Naive thymus-derived CD4-positive, alpha-beta T cell (primary cell): Measurements from ENCODE around the gene CNTN4. TPM values are rescaled to one million over a fixed set of nuclear protein-coding genes. Genes with fewer than 3 reads are reported as not detected.

Source experiments
- ATAC-seq: fragments of 150-1000 bp; cut with Tn5 transposase; 2 replicates; pipeline ENCODE4 v1.10.0; 2021; ENCODE audit warnings: mild to moderate bottlenecking, moderate library complexity
- CTCF ChIA-PET: fragments of 350-600 bp; sonication (Branson Sonifier 250); formaldehyde crosslinking; loops from one replicate; lab custom pipeline; 2021; ENCODE audit warnings: antibody characterized with exemption; lab: Charles Lee
- POLR2A ChIA-PET: fragments of 350-600 bp; sonication (Branson Sonifier 250); formaldehyde crosslinking; loops from one replicate; lab custom pipeline; 2021; ENCODE audit warnings: antibody characterized with exemption, inconsistent platforms; lab: Charles Lee
- DNase-seq, 9 donors: peaks; one replicate each; pipeline versions ENCODE4 v3.0.0 to v3.0.0-alpha.2; 2020 to 2022; ENCODE audit warnings: mixed read lengths in 1 of 9
- H3K27ac ChIP-seq: one replicate; pipeline ENCODE4 v1.7.0; 2013; ENCODE audit warnings: mild to moderate bottlenecking, low read depth, low read length, moderate library complexity
- H3K27me3 ChIP-seq, 2 donors: one replicate each; pipeline ENCODE4 v1.7.0; 2013; ENCODE audit warnings: low read length in 2 of 2, mild to moderate bottlenecking in 2 of 2, moderate library complexity in 2 of 2; ENCODE audit not compliant: control insufficient read depth in 2 of 2, insufficient read depth in 2 of 2
- H3K36me3 ChIP-seq, 3 experiments: 1 replicate in 2 of 3; 2 replicates in 1 of 3; pipeline ENCODE4 v1.7.0; 2013; ENCODE audit warnings: low read length in 3 of 3, mild to moderate bottlenecking in 3 of 3, moderate library complexity in 1 of 3; ENCODE audit not compliant: insufficient read depth in 3 of 3, control insufficient read depth in 2 of 3
- H3K4me1 ChIP-seq, 2 donors: one replicate each; pipeline ENCODE4 v1.7.0; 2013; ENCODE audit warnings: low read length in 2 of 2, mild to moderate bottlenecking in 2 of 2, moderate library complexity in 1 of 2; ENCODE audit not compliant: control insufficient read depth in 2 of 2, insufficient read depth in 2 of 2
- H3K4me3 ChIP-seq: 2 replicates; pipeline ENCODE4 v1.7.0; 2013; ENCODE audit warnings: mild to moderate bottlenecking, low read length
- H3K9me3 ChIP-seq, 3 experiments: 1 replicate in 2 of 3; 2 replicates in 1 of 3; pipeline ENCODE4 v1.7.0; 2013; ENCODE audit warnings: low read length in 3 of 3; ENCODE audit not compliant: control insufficient read depth in 2 of 3
- H3K27ac Mint-ChIP-seq, 9 donors: one replicate each; pipeline ENCODE4 v1.8.0; 2020 to 2022; ENCODE audit warnings: mixed read lengths in 9 of 9, mild to moderate bottlenecking in 8 of 9, moderate library complexity in 5 of 9, inconsistent platforms in 2 of 9
- H3K27me3 Mint-ChIP-seq, 5 donors: one replicate each; pipeline ENCODE4 v1.8.0; 2021 to 2022; ENCODE audit warnings: mixed read lengths in 5 of 5, mild to moderate bottlenecking in 1 of 5
- H3K36me3 Mint-ChIP-seq, 5 donors: one replicate each; pipeline ENCODE4 v1.8.0; 2020 to 2022; ENCODE audit warnings: mixed read lengths in 5 of 5, mild to moderate bottlenecking in 3 of 5, inconsistent platforms in 1 of 5
- H3K4me1 Mint-ChIP-seq, 7 donors: one replicate each; pipeline ENCODE4 v1.8.0; 2020 to 2022; ENCODE audit warnings: mixed read lengths in 7 of 7, mild to moderate bottlenecking in 3 of 7, inconsistent platforms in 1 of 7
- H3K4me3 Mint-ChIP-seq, 10 donors: one replicate each; pipeline ENCODE4 v1.8.0; 2020 to 2022; ENCODE audit warnings: mild to moderate bottlenecking in 10 of 10, mixed read lengths in 10 of 10, moderate library complexity in 6 of 10, inconsistent platforms in 2 of 10
- H3K9me3 Mint-ChIP-seq, 11 donors: one replicate each; pipeline ENCODE4 v1.8.0; 2020 to 2022; ENCODE audit warnings: mixed read lengths in 11 of 11, mild to moderate bottlenecking in 4 of 11, inconsistent platforms in 1 of 11, moderate library complexity in 1 of 11
- intact Hi-C, 2 donors: fragments of 100-400 bp; cut with micrococcal nuclease; formaldehyde crosslinking; loops; one replicate each; pipeline ENCODE4 v1.15.1; 2023
- polyA plus RNA-seq, 2 donors: library from polyadenylated mRNA; unstranded; fragments of 300-500 nt; fragmentation: Illumina TruSeq; gene quantifications; one replicate each; pipeline ENCODE4 v1.2.3, GENCODE V29; 2021
- total RNA-seq, 6 experiments: library from RNA in 5 of 6; stranded (reverse) in 5 of 6; gene quantifications; 1 replicate in 5 of 6; 2 replicates in 1 of 6; pipeline ENCODE4 v1.2.3 and lab custom pipeline; 2021 to 2026

Gene CNTN4
- total and polyA plus RNA-seq, 7 experiments from 2014 or later: not detected

DNA sequence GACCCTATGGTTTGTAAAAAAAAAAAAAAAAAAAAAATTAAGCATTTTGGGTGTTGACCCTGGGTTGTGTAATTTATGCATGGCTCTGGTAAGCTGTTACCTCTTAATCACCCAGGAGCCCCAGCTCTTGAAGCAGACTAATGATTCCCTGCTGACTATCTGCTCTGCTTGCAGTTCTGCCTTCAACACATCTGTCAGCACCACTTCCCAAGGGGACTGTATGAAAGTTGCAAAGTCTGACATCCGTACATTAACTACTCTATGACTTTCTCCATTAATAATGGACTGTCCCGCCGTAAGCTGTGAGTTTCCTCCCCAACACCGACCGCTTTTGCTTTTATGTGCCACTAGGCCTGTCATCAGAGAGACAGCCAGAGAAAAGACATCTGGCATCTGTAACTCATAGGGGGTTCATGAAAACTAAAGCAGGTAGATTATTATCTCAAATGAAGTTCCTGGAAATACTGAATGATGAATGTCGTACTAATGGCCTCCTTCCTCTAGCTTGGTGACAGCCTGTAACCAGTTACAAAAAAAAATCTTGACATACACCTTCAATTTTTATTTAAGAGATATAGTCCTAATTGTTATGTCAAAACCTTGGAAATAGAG lies 740.0 kb downstream of the CNTN4 start:
- no peak for DNase-seq

DNA sequence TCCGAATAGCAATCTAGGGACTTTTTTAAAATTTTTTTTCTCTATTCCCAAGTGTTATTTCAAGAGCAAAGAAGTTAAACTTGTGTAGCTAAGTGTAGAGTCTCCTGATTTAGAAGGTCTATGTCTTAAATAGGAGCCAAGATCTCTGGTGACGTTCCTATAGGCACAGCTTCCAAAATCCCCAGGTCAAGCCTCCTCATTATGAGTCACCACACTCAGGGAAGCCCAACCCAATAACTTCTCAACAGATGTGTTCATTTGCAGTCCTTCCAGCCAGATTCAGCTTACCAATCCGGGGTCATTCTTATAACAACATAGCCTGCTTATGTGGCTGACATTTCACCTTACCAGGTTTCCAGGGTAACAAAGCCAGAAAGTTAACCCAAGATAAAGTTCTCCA lies 741.2 kb downstream of the CNTN4 start:
- Mint-ChIP-seq H3K4me3 (no peak overlapping the region), H3K4me1 (no peaks in the 10 kb centered on the region), H3K27me3 (peaks cover 0 to 14% (median 8%) of the 10 kb centered on the region in 5 donors), H3K36me3 (no peaks in the 10 kb centered on the region), H3K9me3 (no peaks in the 10 kb centered on the region), H3K27ac (no peak overlapping the region)
- Histone ChIP-seq H3K27ac (no peak overlapping the region), H3K36me3 (no peaks in the 10 kb centered on the region), H3K4me1 (no peaks in the 10 kb centered on the region), H3K27me3 (no peaks in the 10 kb centered on the region), H3K9me3 (no peaks in the 10 kb centered on the region), H3K4me3 (no peak overlapping the region)
- ATAC-seq (no peak), DNase-seq (no peak)
- ChIA-PET POLR2A (no interaction called here), CTCF (no interaction called here)
- intact Hi-C loops: no loop called here

More for the DNA sequence above, 740.0 kb downstream of the CNTN4 start:
- H3K9me3 ChIP-seq: no peaks in the 10 kb centered on the region
- Mint-ChIP-seq H3K4me1 (no peaks in the 10 kb centered on the region), H3K36me3 (no peaks in the 10 kb centered on the region), H3K9me3 (no peaks in the 10 kb centered on the region), H3K27me3 (peaks cover 0 to 8% (median 0%) of the 10 kb centered on the region in 5 donors), H3K27ac (no peak overlapping the region), H3K4me3 (no peak overlapping the region)
- POLR2A ChIA-PET: no interaction called here
- H3K4me3 ChIP-seq: no peak overlapping the region
- H3K36me3 ChIP-seq: no peaks in the 10 kb centered on the region
- H3K4me1 ChIP-seq: no peaks in the 10 kb centered on the region
- H3K27ac ChIP-seq: no peak overlapping the region
- no peak for ATAC-seq
- H3K27me3 ChIP-seq: no peaks in the 10 kb centered on the region
- CTCF ChIA-PET: no interaction called here
- intact Hi-C loops: no loop called here

DNA sequence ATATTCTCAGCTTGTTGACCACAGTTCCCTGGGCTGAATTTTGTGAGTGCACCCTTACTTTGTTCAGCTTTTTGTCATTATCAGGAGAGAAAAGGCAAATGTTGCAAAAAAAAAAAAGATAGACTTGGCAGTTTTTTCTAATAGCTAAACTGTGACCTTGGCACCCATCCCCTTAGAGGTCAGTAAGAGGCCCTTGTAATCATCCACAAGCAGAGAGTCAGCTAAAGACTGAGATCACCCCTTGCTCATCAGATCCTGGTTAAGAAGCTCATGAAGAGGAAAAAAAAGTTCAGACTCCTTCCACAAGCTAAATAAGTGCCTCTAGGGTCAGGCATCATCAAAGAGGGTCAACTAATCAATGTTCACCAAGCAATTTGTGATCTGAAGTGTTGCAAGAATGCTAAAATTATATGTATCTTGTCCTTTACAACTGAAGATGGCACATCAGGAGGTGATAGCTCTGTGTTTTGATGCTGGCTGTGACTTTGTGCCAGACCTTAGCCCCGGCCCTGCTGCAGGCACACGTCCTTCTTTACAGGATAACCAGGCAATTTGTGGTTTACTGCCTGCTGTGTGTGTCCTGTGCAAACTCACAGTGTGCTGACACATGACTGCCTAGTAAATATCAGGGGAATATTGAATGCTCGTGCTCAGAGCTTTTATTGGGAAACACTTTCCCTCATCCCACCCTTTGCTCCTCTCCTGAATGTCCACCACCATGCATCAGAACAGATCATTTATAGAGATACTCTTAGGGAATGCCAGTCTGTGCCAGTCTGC lies 748.6 kb downstream of the CNTN4 start:
- H3K27ac ChIP-seq: no peak overlapping the region
- no peak overlapping the region for H3K27ac Mint-ChIP-seq
- ChIA-PET CTCF (interaction anchor here (0.6 kb wide), 1 partner anchor 11 kb away, joined by 4 read pairs; no protein-coding TSS in a partner anchor), POLR2A (no interaction called here)
- no peak overlapping the region for H3K4me3 Mint-ChIP-seq
- no peaks in the 10 kb centered on the region for H3K4me1 ChIP-seq
- H3K36me3 ChIP-seq: no peaks in the 10 kb centered on the region
- no peaks in the 10 kb centered on the region for H3K4me1 Mint-ChIP-seq
- intact Hi-C loops: no loop called here
- H3K9me3 ChIP-seq: no peaks in the 10 kb centered on the region
- DNase-seq (no peak), ATAC-seq (no peak)
- H3K27me3 Mint-ChIP-seq: peaks cover 0 to 14% (median 11%) of the 10 kb centered on the region in 5 donors
- no peak overlapping the region for H3K4me3 ChIP-seq
- H3K36me3 Mint-ChIP-seq: no peaks in the 10 kb centered on the region
- peaks cover 0 to 6% (median 0%) of the 10 kb centered on the region in 11 donors for H3K9me3 Mint-ChIP-seq
- no peaks in the 10 kb centered on the region for H3K27me3 ChIP-seq

DNA sequence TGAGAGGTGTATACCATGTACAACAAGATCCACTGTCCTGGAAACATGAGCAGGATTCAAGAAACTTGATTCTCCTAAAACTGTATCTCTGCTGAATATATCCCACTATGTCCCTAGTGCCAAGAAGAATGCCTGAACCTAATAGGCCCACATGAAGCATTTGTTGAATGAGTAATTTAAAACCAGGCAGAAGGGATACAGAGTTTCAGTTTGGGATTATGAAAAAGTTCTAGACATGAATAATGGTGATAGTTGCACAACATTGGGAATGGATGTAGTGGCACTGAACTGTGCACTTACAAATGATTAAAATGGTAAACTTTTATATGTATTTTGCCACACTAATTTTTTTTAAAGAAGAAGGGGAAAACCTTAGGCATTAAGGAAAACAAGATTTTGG lies 750.4 kb downstream of the CNTN4 start:
- ATAC-seq (no peak), DNase-seq (no peak)
- H3K27me3 ChIP-seq: no peaks in the 10 kb centered on the region
- ChIA-PET POLR2A (no interaction called here), CTCF (no interaction called here)
- no peaks in the 10 kb centered on the region for H3K4me1 Mint-ChIP-seq
- no peaks in the 10 kb centered on the region for H3K36me3 ChIP-seq
- H3K36me3 Mint-ChIP-seq: no peaks in the 10 kb centered on the region
- no peak overlapping the region for H3K4me3 Mint-ChIP-seq
- H3K4me3 ChIP-seq: no peak overlapping the region
- intact Hi-C loops: no loop called here
- H3K9me3 Mint-ChIP-seq: peaks cover 0 to 6% (median 0%) of the 10 kb centered on the region in 11 donors
- H3K27me3 Mint-ChIP-seq: peaks cover 0 to 7% (median 6%) of the 10 kb centered on the region in 5 donors
- no peaks in the 10 kb centered on the region for H3K9me3 ChIP-seq
- no peak overlapping the region for H3K27ac Mint-ChIP-seq
- H3K27ac ChIP-seq: no peak overlapping the region
- no peaks in the 10 kb centered on the region for H3K4me1 ChIP-seq

DNA sequence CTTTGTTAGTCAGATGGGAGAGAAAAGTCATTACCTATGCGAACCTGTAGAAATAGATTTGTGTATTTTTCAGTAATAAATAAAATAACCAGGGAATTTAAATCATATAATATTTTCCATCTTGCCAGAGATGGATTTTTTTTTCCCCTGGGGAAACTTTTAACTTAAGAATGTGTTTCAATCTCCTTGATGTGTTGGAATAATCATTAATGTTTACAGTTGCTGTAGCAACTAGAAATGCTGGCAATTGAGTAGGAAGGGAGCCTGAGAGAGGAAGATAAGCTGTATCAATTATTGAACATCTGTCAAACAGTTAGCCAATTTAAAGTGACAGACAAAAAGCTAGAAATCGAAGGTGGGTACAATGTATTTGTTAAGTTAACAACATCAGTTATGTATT lies 752.0 kb downstream of the CNTN4 start:
- POLR2A ChIA-PET: no interaction called here
- H3K27me3 ChIP-seq: no peaks in the 10 kb centered on the region
- CTCF ChIA-PET: no interaction called here
- Mint-ChIP-seq H3K4me3 (no peak overlapping the region), H3K4me1 (no peaks in the 10 kb centered on the region), H3K9me3 (peaks cover 0 to 2% (median 0%) of the 10 kb centered on the region in 11 donors), H3K27ac (no peak overlapping the region), H3K27me3 (peaks cover 0 to 6% (median 0%) of the 10 kb centered on the region in 5 donors), H3K36me3 (no peaks in the 10 kb centered on the region)
- no peaks in the 10 kb centered on the region for H3K36me3 ChIP-seq
- H3K9me3 ChIP-seq: no peaks in the 10 kb centered on the region
- no peak for ATAC-seq
- no peaks in the 10 kb centered on the region for H3K4me1 ChIP-seq
- no peak overlapping the region for H3K27ac ChIP-seq
- intact Hi-C loops: no loop called here
- H3K4me3 ChIP-seq: no peak overlapping the region
- DNase-seq: no peak

DNA sequence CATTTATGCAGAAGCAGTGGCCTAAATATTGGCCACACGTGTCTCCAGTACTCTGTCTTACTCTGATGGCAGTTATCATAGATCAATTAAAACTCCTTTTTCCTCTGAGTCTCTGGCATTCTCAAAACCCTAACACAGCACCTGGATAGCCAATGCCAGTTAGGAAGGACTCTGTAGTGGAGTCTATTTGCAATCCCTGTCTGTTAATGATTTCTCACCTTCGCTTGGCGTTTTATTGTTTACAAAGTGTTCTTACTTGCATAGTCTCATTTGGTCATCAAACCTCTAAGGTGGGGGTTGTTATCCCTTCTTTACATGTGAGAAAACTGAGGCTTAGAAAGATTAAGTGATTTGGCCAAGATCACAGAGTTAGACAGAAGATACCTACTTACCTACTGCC lies 752.7 kb downstream of the CNTN4 start:
- Histone ChIP-seq H3K27me3 (no peaks in the 10 kb centered on the region), H3K27ac (no peak overlapping the region), H3K9me3 (no peaks in the 10 kb centered on the region), H3K36me3 (no peaks in the 10 kb centered on the region), H3K4me3 (no peak overlapping the region), H3K4me1 (no peaks in the 10 kb centered on the region)
- ATAC-seq (no peak), DNase-seq (no peak)
- H3K9me3 Mint-ChIP-seq: no peaks in the 10 kb centered on the region
- H3K4me1 Mint-ChIP-seq: peaks cover 0 to 5% (median 0%) of the 10 kb centered on the region in 7 donors
- H3K27me3 Mint-ChIP-seq: peaks cover 0 to 6% (median 3%) of the 10 kb centered on the region in 5 donors
- H3K27ac Mint-ChIP-seq: no peak overlapping the region
- H3K4me3 Mint-ChIP-seq: no peak overlapping the region
- H3K36me3 Mint-ChIP-seq: no peaks in the 10 kb centered on the region
- intact Hi-C loops: no loop called here
- POLR2A ChIA-PET: no interaction called here
- CTCF ChIA-PET: no interaction called here

DNA sequence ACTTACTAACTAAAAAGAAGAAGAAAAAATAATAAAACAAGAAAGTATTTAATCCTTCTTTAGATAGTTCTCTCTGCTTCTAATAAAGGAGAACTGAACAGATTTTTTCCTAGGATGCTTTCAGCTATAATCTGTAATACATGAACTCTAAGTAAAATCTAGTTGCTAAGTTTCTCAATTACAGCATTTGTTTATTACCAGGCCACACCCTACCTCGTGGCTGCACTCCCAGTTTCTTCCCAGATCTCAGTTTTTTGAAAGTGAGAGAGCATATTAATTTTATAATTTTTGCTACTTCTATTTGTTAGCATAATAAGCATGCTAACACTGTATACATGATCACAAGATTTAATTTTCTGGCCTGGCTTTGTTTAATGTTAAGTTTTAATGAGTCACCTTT lies 753.2 kb downstream of the CNTN4 start:
- Mint-ChIP-seq H3K4me3 (no peak overlapping the region), H3K27ac (no peak overlapping the region), H3K36me3 (no peaks in the 10 kb centered on the region), H3K27me3 (peaks cover 0 to 6% (median 3%) of the 10 kb centered on the region in 5 donors), H3K4me1 (peaks cover 0 to 5% (median 0%) of the 10 kb centered on the region in 7 donors), H3K9me3 (no peaks in the 10 kb centered on the region)
- no peaks in the 10 kb centered on the region for H3K27me3 ChIP-seq
- no peak overlapping the region for H3K27ac ChIP-seq
- H3K4me1 ChIP-seq: no peaks in the 10 kb centered on the region
- no peaks in the 10 kb centered on the region for H3K9me3 ChIP-seq
- CTCF ChIA-PET: no interaction called here
- no peaks in the 10 kb centered on the region for H3K36me3 ChIP-seq
- intact Hi-C loops: no loop called here
- no peak for DNase-seq
- POLR2A ChIA-PET: no interaction called here
- ATAC-seq: no peak
- no peak overlapping the region for H3K4me3 ChIP-seq
